ENCODE data around the gene SSUH2.

DNA sequence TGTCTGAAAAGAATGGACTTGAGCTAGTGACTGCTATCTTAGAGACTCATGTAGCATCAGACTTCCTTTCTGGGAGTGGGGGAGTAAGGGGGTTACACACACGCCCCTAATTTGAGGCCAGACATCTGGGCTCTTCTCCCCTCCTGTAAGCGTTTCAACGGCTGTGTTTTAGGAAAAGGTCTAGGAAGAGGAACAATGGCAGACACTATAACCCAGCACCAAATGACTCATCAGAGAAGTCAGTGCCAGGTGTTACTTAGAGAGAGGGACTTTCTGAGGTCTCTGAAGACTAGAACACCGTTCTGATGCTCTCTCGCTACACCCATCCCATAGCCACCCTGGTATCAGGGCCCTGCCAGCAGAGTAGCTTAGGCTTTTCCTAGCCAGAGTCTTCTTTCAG is 65.5 kb downstream of the SSUH2 start:
- TF ChIP-seq, protein P1, sequence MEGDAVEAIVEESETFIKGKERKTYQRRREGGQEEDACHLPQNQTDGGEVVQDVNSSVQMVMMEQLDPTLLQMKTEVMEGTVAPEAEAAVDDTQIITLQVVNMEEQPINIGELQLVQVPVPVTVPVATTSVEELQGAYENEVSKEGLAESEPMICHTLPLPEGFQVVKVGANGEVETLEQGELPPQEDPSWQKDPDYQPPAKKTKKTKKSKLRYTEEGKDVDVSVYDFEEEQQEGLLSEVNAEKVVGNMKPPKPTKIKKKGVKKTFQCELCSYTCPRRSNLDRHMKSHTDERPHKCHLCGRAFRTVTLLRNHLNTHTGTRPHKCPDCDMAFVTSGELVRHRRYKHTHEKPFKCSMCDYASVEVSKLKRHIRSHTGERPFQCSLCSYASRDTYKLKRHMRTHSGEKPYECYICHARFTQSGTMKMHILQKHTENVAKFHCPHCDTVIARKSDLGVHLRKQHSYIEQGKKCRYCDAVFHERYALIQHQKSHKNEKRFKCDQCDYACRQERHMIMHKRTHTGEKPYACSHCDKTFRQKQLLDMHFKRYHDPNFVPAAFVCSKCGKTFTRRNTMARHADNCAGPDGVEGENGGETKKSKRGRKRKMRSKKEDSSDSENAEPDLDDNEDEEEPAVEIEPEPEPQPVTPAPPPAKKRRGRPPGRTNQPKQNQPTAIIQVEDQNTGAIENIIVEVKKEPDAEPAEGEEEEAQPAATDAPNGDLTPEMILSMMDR (IDR thresholded peaks at IDR 0.05; ENCODE audit: insufficient read depth, low read length, poor library complexity, severe bottlenecking), result no peak
- TF ChIP-seq EZH2phosphoT487 (conservative IDR thresholded peaks at IDR 0.05; ENCODE audit: low read length), result no peak

All from SU-DHL-6 (cell line).